Natural killer cell (primary cell): ENCODE results near the gene MICAL2. TPM values are rescaled to one million over a fixed set of nuclear protein-coding genes. Genes with fewer than 3 reads are reported as not detected.

Source experiments
- ATAC-seq, 3 donors: fragments of 150-1000 bp in 2 of 3; fragments of 200-7000 bp in 1 of 3; cut with Tn5 transposase; 1 replicate in 1 of 3; 2 replicates in 2 of 3; pipeline ENCODE4 v1.10.0; 2021; ENCODE audit warnings: mild to moderate bottlenecking in 2 of 3, moderate library complexity in 2 of 3
- DNase-seq, 2 donors: peaks; one replicate each; pipeline versions ENCODE4 v3.0.0 to v3.0.0-alpha.2; 2013 to 2021; ENCODE audit warnings: mixed read lengths in 1 of 2
- H3K27ac ChIP-seq: one replicate; pipeline ENCODE4 v1.5.1; 2013; ENCODE audit warnings: mild to moderate bottlenecking, low read length
- H3K27me3 ChIP-seq: one replicate; pipeline ENCODE4 v1.6.1; 2013; ENCODE audit warnings: low read length; ENCODE audit not compliant: control insufficient read depth, insufficient read depth
- H3K36me3 ChIP-seq: one replicate; pipeline ENCODE4 v1.6.1; 2013; ENCODE audit warnings: low read length; ENCODE audit not compliant: control insufficient read depth, insufficient read depth
- H3K4me1 ChIP-seq: one replicate; pipeline ENCODE4 v1.6.1; 2013; ENCODE audit warnings: low read length; ENCODE audit not compliant: control insufficient read depth, insufficient read depth
- H3K4me3 ChIP-seq: one replicate; pipeline ENCODE4 v1.5.1; 2013; ENCODE audit warnings: low read length
- H3K9me3 ChIP-seq: one replicate; pipeline ENCODE4 v1.6.1; 2013; ENCODE audit warnings: low read length; ENCODE audit not compliant: control insufficient read depth, insufficient read depth
- H3K27ac Mint-ChIP-seq, 2 donors: one replicate each; pipeline ENCODE4 v1.8.0; 2022; ENCODE audit warnings: mild to moderate bottlenecking in 2 of 2, mixed read lengths in 2 of 2, moderate library complexity in 1 of 2
- H3K27me3 Mint-ChIP-seq, 2 donors: one replicate each; pipeline ENCODE4 v1.8.0; 2022; ENCODE audit warnings: low read depth in 2 of 2, mixed read lengths in 2 of 2
- H3K36me3 Mint-ChIP-seq: one replicate; pipeline ENCODE4 v1.8.0; 2022; ENCODE audit warnings: mixed read lengths
- H3K4me1 Mint-ChIP-seq, 2 donors: one replicate each; pipeline ENCODE4 v1.8.0; 2022; ENCODE audit warnings: mixed read lengths in 2 of 2
- H3K4me3 Mint-ChIP-seq: one replicate; pipeline ENCODE4 v1.8.0; 2022; ENCODE audit warnings: mild to moderate bottlenecking, moderate library complexity, mixed read lengths
- H3K9me3 Mint-ChIP-seq, 2 donors: one replicate each; pipeline ENCODE4 v1.8.0; 2022; ENCODE audit warnings: mixed read lengths in 2 of 2
- WGBS: methylation state at CpG from one replicate; pipeline ENCODE4 v1.1.7; 2013; ENCODE audit warnings: missing lambda C conversion rate; ENCODE audit not compliant: insufficient coverage; 5-methylcytosine and 5-hydroxymethylcytosine counted together
- intact Hi-C: fragments of 100-400 bp; cut with micrococcal nuclease; formaldehyde crosslinking; loops from one replicate; pipeline ENCODE4 v1.14.2; 2022
- total RNA-seq, 4 donors: library from RNA; stranded (reverse); fragments of 120-200 nt in 1 of 4; gene quantifications; one replicate each; pipeline versions ENCODE4 v1.2.3 to v1.2.4, GENCODE V29; 2013 to 2022
- TF ChIP-seq, protein P1 (sequence below): fragments of 200-600 bp; IDR thresholded peaks from one replicate; pipeline ENCODE4 v1.8.0; 2022; ENCODE audit warnings: antibody characterized with exemption

MICAL2 gene
- total RNA-seq, 3 donors from 2014 or later (not counting 1 experiment from before 2014, with no cell fraction given), result 54.6 to 68.6 (median 57.4) TPM

DNA sequence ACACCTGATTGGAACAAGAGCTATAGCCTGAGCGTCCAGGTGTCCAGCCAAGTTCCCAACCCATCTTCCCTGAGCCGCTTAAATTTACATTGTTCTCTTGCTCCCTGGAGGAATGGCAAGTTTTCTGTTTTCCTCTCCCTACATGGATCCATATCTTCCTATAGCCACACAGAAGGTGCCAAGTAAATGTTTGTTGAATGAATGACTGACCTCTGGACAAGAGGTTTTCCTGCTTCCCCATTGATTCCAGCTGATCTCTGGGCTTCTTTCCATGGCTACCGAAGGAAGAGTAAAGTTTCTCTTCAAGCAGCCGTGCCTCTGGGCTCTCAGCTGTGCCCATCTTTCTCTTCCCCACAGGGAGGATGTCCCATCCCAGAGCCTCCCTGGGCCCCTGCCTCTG, 107.5 kb downstream of the MICAL2 start:
- TF ChIP-seq, protein P1, sequence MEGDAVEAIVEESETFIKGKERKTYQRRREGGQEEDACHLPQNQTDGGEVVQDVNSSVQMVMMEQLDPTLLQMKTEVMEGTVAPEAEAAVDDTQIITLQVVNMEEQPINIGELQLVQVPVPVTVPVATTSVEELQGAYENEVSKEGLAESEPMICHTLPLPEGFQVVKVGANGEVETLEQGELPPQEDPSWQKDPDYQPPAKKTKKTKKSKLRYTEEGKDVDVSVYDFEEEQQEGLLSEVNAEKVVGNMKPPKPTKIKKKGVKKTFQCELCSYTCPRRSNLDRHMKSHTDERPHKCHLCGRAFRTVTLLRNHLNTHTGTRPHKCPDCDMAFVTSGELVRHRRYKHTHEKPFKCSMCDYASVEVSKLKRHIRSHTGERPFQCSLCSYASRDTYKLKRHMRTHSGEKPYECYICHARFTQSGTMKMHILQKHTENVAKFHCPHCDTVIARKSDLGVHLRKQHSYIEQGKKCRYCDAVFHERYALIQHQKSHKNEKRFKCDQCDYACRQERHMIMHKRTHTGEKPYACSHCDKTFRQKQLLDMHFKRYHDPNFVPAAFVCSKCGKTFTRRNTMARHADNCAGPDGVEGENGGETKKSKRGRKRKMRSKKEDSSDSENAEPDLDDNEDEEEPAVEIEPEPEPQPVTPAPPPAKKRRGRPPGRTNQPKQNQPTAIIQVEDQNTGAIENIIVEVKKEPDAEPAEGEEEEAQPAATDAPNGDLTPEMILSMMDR, result no peak
- Histone ChIP-seq H3K4me3 (no peak overlapping the region), H3K9me3 (no peaks in the 10 kb centered on the region), H3K27me3 (no peaks in the 10 kb centered on the region), H3K36me3 (peaks cover 34% of the 10 kb centered on the region), H3K4me1 (peaks cover 59% of the 10 kb centered on the region), H3K27ac (no peak overlapping the region)
- ATAC-seq (no peak), DNase-seq (no peak)
- 97% methylated on average over 4 of the region's 4 CpGs for WGBS
- peaks cover 14% of the 10 kb centered on the region for H3K36me3 Mint-ChIP-seq
- no peaks in the 10 kb centered on the region for H3K9me3 Mint-ChIP-seq
- intact Hi-C loops, result loop anchor here (5.0 kb wide), 2 partner anchors 131 to 1059 kb away; partner anchors contain the start of gene BMAL1
- H3K27ac Mint-ChIP-seq, result peak overlapping the region; percentile 73 to 90
- peaks cover 55 to 61% of the 10 kb centered on the region in 2 donors for H3K4me1 Mint-ChIP-seq
- no peak overlapping the region for H3K4me3 Mint-ChIP-seq
- H3K27me3 Mint-ChIP-seq, result peaks cover 8 to 14% of the 10 kb centered on the region in 2 donors

DNA sequence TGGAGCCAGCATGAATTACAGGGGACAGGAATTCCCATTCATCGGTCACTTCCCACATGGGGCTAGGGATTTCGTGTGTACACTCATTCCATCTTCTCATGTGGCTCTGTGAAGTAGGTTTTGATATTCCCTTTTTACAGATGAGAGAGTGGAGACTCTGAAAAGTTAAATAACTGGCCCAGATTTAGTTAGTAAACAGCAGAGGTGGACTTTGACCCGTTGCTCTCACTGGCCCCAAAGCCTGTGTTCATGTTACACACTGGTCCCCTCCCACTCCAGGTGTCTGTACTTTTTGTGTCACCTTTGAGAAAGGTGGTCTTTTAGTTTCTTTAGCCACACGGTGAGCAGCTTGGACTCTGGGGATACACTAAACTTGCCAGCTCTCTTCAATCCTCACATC, 108.5 kb downstream of the MICAL2 start:
- H3K27me3 ChIP-seq, result no peaks in the 10 kb centered on the region
- Mint-ChIP-seq H3K9me3 (no peaks in the 10 kb centered on the region), H3K27me3 (peaks cover 8 to 14% of the 10 kb centered on the region in 2 donors), H3K4me3 (no peak overlapping the region), H3K4me1 (peaks cover 66 to 71% of the 10 kb centered on the region in 2 donors), H3K27ac (peak overlapping the region in 1 of 2 donors; percentile 73), H3K36me3 (peaks cover 14% of the 10 kb centered on the region)
- 95% methylated on average over 4 of the region's 4 CpGs for WGBS
- no peak overlapping the region for H3K27ac ChIP-seq
- H3K36me3 ChIP-seq, result peaks cover 24% of the 10 kb centered on the region
- DNase-seq, result no peak
- peaks cover 70% of the 10 kb centered on the region for H3K4me1 ChIP-seq
- intact Hi-C loops, result loop anchor here (5.0 kb wide), 2 partner anchors 132 to 1058 kb away; partner anchors contain the start of gene BMAL1
- TF ChIP-seq, protein P1, result no peak
- H3K4me3 ChIP-seq, result no peak overlapping the region
- ATAC-seq, result no peak
- no peaks in the 10 kb centered on the region for H3K9me3 ChIP-seq

DNA sequence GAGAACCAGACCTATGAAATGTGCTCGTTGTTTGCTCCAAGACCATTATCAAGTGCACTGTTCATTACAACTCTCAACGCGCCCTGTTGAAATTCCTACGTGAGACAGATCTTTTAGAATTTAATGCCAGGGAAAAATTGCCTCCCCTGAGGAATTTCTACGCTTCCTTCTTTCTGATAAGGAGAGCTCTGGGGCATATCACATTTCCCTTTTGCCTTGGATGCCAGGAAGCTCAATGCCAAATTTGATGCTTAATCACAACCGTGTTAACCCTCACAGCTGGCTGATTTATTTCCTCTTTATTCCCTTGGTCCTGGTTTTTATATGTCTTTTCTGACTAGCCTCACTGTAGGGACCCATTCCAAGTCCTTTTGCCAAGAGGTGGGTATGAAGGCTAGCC, 109.4 kb downstream of the MICAL2 start:
- Mint-ChIP-seq H3K4me3 (no peak overlapping the region), H3K4me1 (peaks cover 72 to 77% of the 10 kb centered on the region in 2 donors), H3K27me3 (peaks cover 8 to 14% of the 10 kb centered on the region in 2 donors), H3K9me3 (no peaks in the 10 kb centered on the region), H3K36me3 (peaks cover 14% of the 10 kb centered on the region), H3K27ac (peak overlapping the region in 1 of 2 donors; percentile 8)
- intact Hi-C loops, result loop anchor here (5.0 kb wide), 4 partner anchors 107 to 1058 kb away; partner anchors contain the start of genes BMAL1, MICAL2 and USP47
- 89% methylated on average over 6 of the region's 6 CpGs for WGBS
- Histone ChIP-seq H3K27me3 (no peaks in the 10 kb centered on the region), H3K4me1 (peaks cover 74% of the 10 kb centered on the region), H3K27ac (no peak overlapping the region), H3K4me3 (no peak overlapping the region), H3K36me3 (peaks cover 19% of the 10 kb centered on the region), H3K9me3 (no peaks in the 10 kb centered on the region)
- TF ChIP-seq, protein P1, result no peak
- DNase-seq, result no peak
- ATAC-seq, result no peak

DNA sequence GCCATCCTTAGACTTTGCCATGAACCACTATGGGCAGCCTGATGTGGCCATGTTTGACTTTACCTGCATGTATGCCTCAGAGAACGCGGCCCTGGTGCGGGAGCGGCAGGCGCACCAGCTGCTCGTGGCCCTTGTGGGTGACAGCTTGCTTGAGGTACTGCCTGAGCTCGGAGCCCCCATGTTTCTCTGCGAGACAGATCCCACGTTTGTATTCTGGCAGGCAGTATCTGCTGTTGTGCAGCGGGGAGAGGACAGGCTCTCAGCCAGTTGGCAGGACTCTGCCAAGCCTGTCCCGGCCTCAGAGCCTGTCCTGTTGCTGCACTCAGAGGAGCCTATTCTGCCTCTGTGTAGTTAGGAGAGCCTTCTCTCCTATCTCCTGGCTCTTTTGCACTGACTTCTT, 109.9 kb downstream of the MICAL2 start:
- H3K36me3 ChIP-seq, result peaks cover 21% of the 10 kb centered on the region
- no peak overlapping the region for H3K4me3 ChIP-seq
- intact Hi-C loops, result loop anchor here (5.0 kb wide), 2 partner anchors 108 to 378 kb away; partner anchors contain the start of genes MICAL2 and USP47
- H3K9me3 ChIP-seq, result no peaks in the 10 kb centered on the region
- Mint-ChIP-seq H3K9me3 (no peaks in the 10 kb centered on the region), H3K27ac (peak overlapping the region in 1 of 2 donors; percentile 8), H3K36me3 (peaks cover 14% of the 10 kb centered on the region), H3K4me3 (no peak overlapping the region), H3K4me1 (peaks cover 72 to 77% of the 10 kb centered on the region in 2 donors), H3K27me3 (peaks cover 8 to 14% of the 10 kb centered on the region in 2 donors)
- peaks cover 74% of the 10 kb centered on the region for H3K4me1 ChIP-seq
- ATAC-seq (no peak), DNase-seq (no peak)
- 93% methylated on average over 11 of the region's 11 CpGs for WGBS
- no peak overlapping the region for H3K27ac ChIP-seq
- TF ChIP-seq, protein P1, result no peak
- H3K27me3 ChIP-seq, result no peaks in the 10 kb centered on the region
